ENCODE results near the gene SVBP.

Gene SVBP

GRCh38 chr1:42830631-42831030 is 13.4 kb upstream of the SVBP start:
- TF ChIP-seq CTCF (IDR thresholded peaks at IDR 0.05) = no peak
- Histone ChIP-seq H3K9me3 (ENCODE audit: control insufficient read depth, low read length) (no peaks in the 10 kb centered on the region), H3K4me3 (ENCODE audit: low read depth, low read length) (no peak overlapping the region), H3K79me2 (no peaks in the 10 kb centered on the region), H3K4me2 (ENCODE audit: low read length) (no peak overlapping the region), H2AFZ (no peak overlapping the region), H3K27me3 (ENCODE audit: control insufficient read depth, insufficient read depth, low read length) (no peaks in the 10 kb centered on the region), H3K4me1 (peaks cover 3% of the 10 kb centered on the region), H3K27ac (no peak overlapping the region), H3K9ac (no peak overlapping the region), H3K36me3 (ENCODE audit: control insufficient read depth, insufficient read depth, low read length) (no peaks in the 10 kb centered on the region)

GRCh38 chr1:42825036-42825851 is 8.0 kb upstream of the SVBP start:
- Histone ChIP-seq H3K4me3 (ENCODE audit: low read depth, low read length) (no peak overlapping the region), H3K27me3 (ENCODE audit: control insufficient read depth, insufficient read depth, low read length) (no peaks in the 10 kb centered on the region), H3K36me3 (ENCODE audit: control insufficient read depth, insufficient read depth, low read length) (no peaks in the 10 kb centered on the region), H3K4me2 (ENCODE audit: low read length) (no peak overlapping the region), H3K4me1 (peaks cover 23% of the 10 kb centered on the region), H3K79me2 (no peaks in the 10 kb centered on the region), H3K27ac (peak overlapping the region; percentile 44), H2AFZ (peak overlapping the region; percentile 46), H3K9ac (no peak overlapping the region), H3K9me3 (ENCODE audit: control insufficient read depth, low read length) (no peaks in the 10 kb centered on the region)
- no peak for TF ChIP-seq CTCF (IDR thresholded peaks at IDR 0.05)

- Histone ChIP-seq H3K4me3 (ENCODE audit: low read depth, low read length) (no peak overlapping the region), H3K9ac (no peak overlapping the region), H2AFZ (no peak overlapping the region), H3K79me2 (no peaks in the 10 kb centered on the region), H3K9me3 (ENCODE audit: control insufficient read depth, low read length) (no peaks in the 10 kb centered on the region), H3K4me2 (ENCODE audit: low read length) (no peak overlapping the region), H3K36me3 (ENCODE audit: control insufficient read depth, insufficient read depth, low read length) (no peaks in the 10 kb centered on the region), H3K4me1 (peaks cover 23% of the 10 kb centered on the region), H3K27ac (peak overlapping the region; percentile 19), H3K27me3 (ENCODE audit: control insufficient read depth, insufficient read depth, low read length) (no peaks in the 10 kb centered on the region)
- no peak for TF ChIP-seq CTCF (IDR thresholded peaks at IDR 0.05)
Observed at GRCh38 chr1:42824481-42825035, 7.4 kb upstream of the SVBP start.

- Histone ChIP-seq H3K27me3 (ENCODE audit: control insufficient read depth, insufficient read depth, low read length) (no peaks in the 10 kb centered on the region), H3K9ac (no peak overlapping the region), H3K79me2 (no peaks in the 10 kb centered on the region), H3K4me2 (ENCODE audit: low read length) (peak overlapping the region; percentile 30), H2AFZ (no peak overlapping the region), H3K9me3 (ENCODE audit: control insufficient read depth, low read length) (no peaks in the 10 kb centered on the region), H3K36me3 (ENCODE audit: control insufficient read depth, insufficient read depth, low read length) (no peaks in the 10 kb centered on the region), H3K4me1 (peaks cover 23% of the 10 kb centered on the region), H3K27ac (peak overlapping the region; percentile 42), H3K4me3 (ENCODE audit: low read depth, low read length) (no peak overlapping the region)
- no peak for TF ChIP-seq CTCF (IDR thresholded peaks at IDR 0.05)
Observed at GRCh38 chr1:42822800-42823392, 5.7 kb upstream of the SVBP start.

Measured in parathyroid adenoma (tissue), 2 donors.